Keratinocyte (primary cell): ENCODE data around the gene ADGRF1. TPM values are rescaled to one million over a fixed set of nuclear protein-coding genes. Genes with fewer than 3 reads are reported as not detected.

Source experiments
- DNase-seq: peaks from one replicate; pipeline ENCODE4 v3.0.0-alpha.2; 2011; ENCODE audit warnings: low read depth, missing footprints, low spot score
- FAIRE-seq: peaks from 2 replicates; lab custom pipeline; 2011; peaks lifted over from hg19 to GRCh38; lab: Jason Lieb, UNC
- H2AFZ ChIP-seq: 2 replicates; pipeline ENCODE4 v1.6.0; 2012; ENCODE audit warnings: low read length, control low read depth, inconsistent platforms; ENCODE audit not compliant: control insufficient read depth
- H3K27ac ChIP-seq: 2 replicates; pipeline ENCODE4 v1.5.1; 2011; ENCODE audit warnings: low read length; ENCODE audit not compliant: control insufficient read depth, insufficient read depth
- H3K27me3 ChIP-seq: 3 replicates; pipeline ENCODE4 v1.6.0; 2011; ENCODE audit warnings: low read length; ENCODE audit not compliant: control insufficient read depth, insufficient read depth; ENCODE audit errors: extremely low read depth
- H3K36me3 ChIP-seq, 2 experiments: 2 replicates in 1 of 2; 3 replicates in 1 of 2; pipeline ENCODE4 v1.5.1; 2011; ENCODE audit warnings: low read length in 2 of 2, mild to moderate bottlenecking in 1 of 2; ENCODE audit not compliant: control insufficient read depth in 2 of 2, insufficient read depth in 2 of 2; ENCODE audit errors: extremely low read depth in 1 of 2
- H3K4me1 ChIP-seq: 3 replicates; pipeline ENCODE4 v1.5.1; 2011; ENCODE audit warnings: low read length; ENCODE audit not compliant: control insufficient read depth, insufficient read depth; ENCODE audit errors: extremely low read depth
- H3K4me2 ChIP-seq: 3 replicates; pipeline ENCODE4 v1.6.0; 2011; ENCODE audit warnings: low read depth, low read length; ENCODE audit not compliant: control insufficient read depth, insufficient read depth; ENCODE audit errors: extremely low read depth
- H3K4me3 ChIP-seq, 3 experiments: fragments of 200-600 bp in 1 of 3; sonication (generic) in 1 of 3; 2 replicates in 2 of 3; 3 replicates in 1 of 3; pipeline ENCODE4 v1.5.1; 2011 to 2016; ENCODE audit warnings: low read length in 3 of 3, mild to moderate bottlenecking in 3 of 3, control low read depth in 2 of 3, inconsistent platforms in 1 of 3, low read depth in 1 of 3, mixed read lengths in 1 of 3, mixed run types in 1 of 3, moderate library complexity in 1 of 3; ENCODE audit not compliant: control insufficient read depth in 2 of 3, insufficient read depth in 2 of 3; ENCODE audit errors: extremely low read depth in 1 of 3
- H3K79me2 ChIP-seq: 2 replicates; pipeline ENCODE4 v1.6.0; 2012; ENCODE audit warnings: low read length; ENCODE audit not compliant: control insufficient read depth, insufficient read depth
- H3K9ac ChIP-seq: 3 replicates; pipeline ENCODE4 v1.6.0; 2011; ENCODE audit warnings: low read length; ENCODE audit not compliant: control insufficient read depth, insufficient read depth; ENCODE audit errors: extremely low read depth
- H3K9me1 ChIP-seq: 3 replicates; pipeline ENCODE4 v1.6.0; 2011; ENCODE audit warnings: low read length; ENCODE audit not compliant: control insufficient read depth, insufficient read depth; ENCODE audit errors: extremely low read depth
- H3K9me3 ChIP-seq: 2 replicates; pipeline ENCODE4 v1.5.1; 2012; ENCODE audit warnings: low read depth, low read length; ENCODE audit not compliant: control insufficient read depth
- H4K20me1 ChIP-seq: 3 replicates; pipeline ENCODE4 v1.6.0; 2011; ENCODE audit warnings: low read length; ENCODE audit not compliant: control insufficient read depth, insufficient read depth; ENCODE audit errors: extremely low read depth
- EZH2 ChIP-seq: IDR thresholded peaks from one replicate; pipeline ENCODE4 v1.6.1; 2012; ENCODE audit warnings: inconsistent platforms, mild to moderate bottlenecking, low read length, moderate library complexity
- dilution Hi-C: fragments of 300-500 bp; cut with MboI; formaldehyde crosslinking; loops from one replicate; pipeline ENCODE4 v1.7.0; 2020; ENCODE audit warnings: low sequenced_read_pairs; ENCODE audit not compliant: extremely low pct_ligation_motif_present
- polyA plus RNA-seq, 5 experiments: library from polyadenylated mRNA; depleted of rRNA in 3 of 5; stranded (reverse) in 3 of 5; stranded (forward) in 1 of 5; unstranded in 1 of 5; fragments of >200 nt; gene quantifications; 1 replicate in 1 of 5; 2 replicates in 3 of 5; 3 replicates in 1 of 5; pipeline versions ENCODE4 v1.2.1 to v1.2.3, GENCODE V29; 2011 to 2012; ENCODE audit warnings: missing spikeins in 2 of 5, low read depth in 1 of 5, low replicate concordance in 1 of 5
- TF ChIP-seq, protein P1 (sequence below), 3 experiments: IDR thresholded peaks in 1 of 3; conservative IDR thresholded peaks in 1 of 3; optimal IDR thresholded peaks in 1 of 3; 2 replicates in 2 of 3; 3 replicates in 1 of 3; pipeline versions ENCODE3 to v1.5.1; 2011; ENCODE audit warnings: low read length in 3 of 3, mild to moderate bottlenecking in 3 of 3, moderate library complexity in 2 of 3, control low read depth in 1 of 3, inconsistent platforms in 1 of 3; ENCODE audit not compliant: insufficient read depth in 2 of 3; ENCODE audit errors: extremely low read depth in 1 of 3

The ADGRF1 gene
- polyA plus RNA-seq, 1 donor (not counting 4 experiments of a cell fraction or from before 2014, with no cell fraction given), result 43.9 TPM

DNA sequence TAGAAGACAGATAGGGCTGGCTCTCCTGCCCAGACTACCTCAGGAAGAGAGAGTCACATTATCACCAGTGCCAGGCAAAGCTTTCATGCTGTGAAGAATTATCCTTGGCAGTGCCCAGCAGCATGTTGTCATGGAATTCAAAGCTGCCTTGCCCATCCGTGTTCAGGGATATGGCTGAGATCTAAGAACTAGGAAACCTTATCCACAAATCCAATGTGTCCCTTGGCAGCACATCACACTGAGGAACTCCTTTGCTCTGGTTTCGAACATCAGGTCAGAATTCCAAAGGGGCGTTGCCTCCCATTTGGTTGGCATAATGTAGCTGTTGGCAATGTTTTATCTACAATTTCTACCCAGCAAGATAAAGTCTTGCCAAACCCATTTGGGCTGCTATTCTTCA lies 52.7 kb downstream of the ADGRF1 start:
- no peak for TF ChIP-seq EZH2
- TF ChIP-seq, protein P1, sequence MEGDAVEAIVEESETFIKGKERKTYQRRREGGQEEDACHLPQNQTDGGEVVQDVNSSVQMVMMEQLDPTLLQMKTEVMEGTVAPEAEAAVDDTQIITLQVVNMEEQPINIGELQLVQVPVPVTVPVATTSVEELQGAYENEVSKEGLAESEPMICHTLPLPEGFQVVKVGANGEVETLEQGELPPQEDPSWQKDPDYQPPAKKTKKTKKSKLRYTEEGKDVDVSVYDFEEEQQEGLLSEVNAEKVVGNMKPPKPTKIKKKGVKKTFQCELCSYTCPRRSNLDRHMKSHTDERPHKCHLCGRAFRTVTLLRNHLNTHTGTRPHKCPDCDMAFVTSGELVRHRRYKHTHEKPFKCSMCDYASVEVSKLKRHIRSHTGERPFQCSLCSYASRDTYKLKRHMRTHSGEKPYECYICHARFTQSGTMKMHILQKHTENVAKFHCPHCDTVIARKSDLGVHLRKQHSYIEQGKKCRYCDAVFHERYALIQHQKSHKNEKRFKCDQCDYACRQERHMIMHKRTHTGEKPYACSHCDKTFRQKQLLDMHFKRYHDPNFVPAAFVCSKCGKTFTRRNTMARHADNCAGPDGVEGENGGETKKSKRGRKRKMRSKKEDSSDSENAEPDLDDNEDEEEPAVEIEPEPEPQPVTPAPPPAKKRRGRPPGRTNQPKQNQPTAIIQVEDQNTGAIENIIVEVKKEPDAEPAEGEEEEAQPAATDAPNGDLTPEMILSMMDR (optimal IDR thresholded peaks at IDR 0.05 in 1 of 3, IDR thresholded peaks at IDR 0.05 in 1 of 3, conservative IDR thresholded peaks at IDR 0.05 in 1 of 3; ENCODE audit: extremely low read depth in 1 of 3, insufficient read depth in 2 of 3, low read length in 3 of 3), result no peak
- Histone ChIP-seq H3K4me1 (peaks cover 32% of the 10 kb centered on the region), H3K4me2 (no peak overlapping the region), H3K36me3 (no peaks in the 10 kb centered on the region), H2AFZ (no peak overlapping the region), H3K9me3 (no peaks in the 10 kb centered on the region), H3K9ac (no peak overlapping the region), H3K9me1 (peaks cover 4% of the 10 kb centered on the region), H3K4me3 (no peak overlapping the region), H3K79me2 (no peaks in the 10 kb centered on the region), H3K27me3 (no peaks in the 10 kb centered on the region), H4K20me1 (no peaks in the 10 kb centered on the region), H3K27ac (no peak overlapping the region)
- DNase-seq (no peak), FAIRE-seq (no peak)
- dilution Hi-C loops, result no loop called here

DNA sequence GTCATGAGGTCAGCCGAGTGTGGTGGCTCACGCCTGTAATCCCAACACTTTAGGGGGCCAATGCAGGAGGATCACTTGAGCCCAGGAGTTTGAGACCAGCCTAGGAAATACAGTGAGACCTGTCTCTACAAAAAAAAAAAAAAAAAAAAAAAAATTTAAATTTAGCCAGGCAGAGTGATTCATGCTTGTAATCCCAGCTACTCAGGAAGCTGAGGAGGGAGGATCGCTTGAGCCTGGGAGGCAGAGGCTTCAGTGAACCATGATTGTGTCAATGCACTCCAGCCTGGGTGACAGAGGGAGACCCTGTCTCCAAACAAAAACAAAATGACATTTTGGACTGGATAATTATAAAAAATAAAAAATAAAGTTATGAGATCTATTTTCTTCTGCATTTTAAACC lies 56.2 kb downstream of the ADGRF1 start:
- no peak overlapping the region for H2AFZ ChIP-seq
- dilution Hi-C loops, result no loop called here
- H3K4me1 ChIP-seq, result peaks cover 37% of the 10 kb centered on the region

More for the DNA sequence above, 56.2 kb downstream of the ADGRF1 start:
- Histone ChIP-seq H3K79me2 (no peaks in the 10 kb centered on the region), H3K27me3 (no peaks in the 10 kb centered on the region), H3K4me3 (no peak overlapping the region), H3K36me3 (no peaks in the 10 kb centered on the region), H3K9me3 (no peaks in the 10 kb centered on the region), H4K20me1 (no peaks in the 10 kb centered on the region), H3K9me1 (peaks cover 4% of the 10 kb centered on the region), H3K27ac (no peak overlapping the region), H3K9ac (no peak overlapping the region), H3K4me2 (no peak overlapping the region)
- no peak for DNase-seq
- TF ChIP-seq, protein P1 (optimal IDR thresholded peaks at IDR 0.05 in 1 of 3, IDR thresholded peaks at IDR 0.05 in 1 of 3, conservative IDR thresholded peaks at IDR 0.05 in 1 of 3; ENCODE audit: extremely low read depth in 1 of 3, insufficient read depth in 2 of 3, low read length in 3 of 3), result no peak
- no peak for TF ChIP-seq EZH2
- FAIRE-seq, result no peak
